ENCODE data around the gene EFHD1. TPM values are rescaled to one million over a fixed set of nuclear protein-coding genes. Genes with fewer than 3 reads are reported as not detected.

The EFHD1 gene
- total RNA-seq, 2 donors from 2014 or later: 4.0 to 4.4 TPM

DNA sequence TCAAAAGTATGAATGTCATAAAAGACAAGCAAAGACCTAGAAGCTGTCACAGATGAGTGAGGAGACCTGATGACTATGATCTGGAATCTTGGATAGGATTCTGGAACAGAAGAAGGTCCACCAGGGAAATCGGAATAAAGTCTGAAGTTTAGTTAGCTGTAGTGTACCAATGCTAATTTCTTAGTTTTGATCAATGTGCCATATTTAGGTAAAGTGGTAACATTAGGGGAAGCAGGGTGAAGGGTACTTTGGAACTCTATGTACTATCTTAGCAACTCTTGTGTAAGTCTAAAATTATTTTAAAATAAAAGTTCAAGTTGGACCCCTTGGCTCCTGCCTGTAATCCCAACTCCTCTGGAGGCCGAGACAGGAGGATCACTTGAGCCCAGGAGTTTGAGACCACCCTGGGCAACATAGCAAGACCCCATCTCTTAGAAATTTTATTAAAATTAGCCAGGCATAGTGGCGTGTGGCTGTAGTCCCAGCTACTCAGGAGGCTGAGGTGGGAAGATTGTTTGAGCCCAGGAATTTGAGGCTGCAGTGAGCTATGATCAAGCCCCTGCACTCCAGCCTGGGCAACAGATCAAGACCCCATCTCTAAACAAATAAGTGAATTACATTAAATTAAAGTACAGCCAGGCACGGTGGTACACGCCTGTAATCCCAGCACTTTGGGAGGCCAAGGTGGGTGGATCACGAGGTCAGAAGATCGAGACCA lies 35.9 kb upstream of the EFHD1 start:
- Histone ChIP-seq H3K4me3 (no peak overlapping the region), H3K27ac (no peak overlapping the region), H3K9me3 (no peaks in the 10 kb centered on the region), H3K27me3 (no peaks in the 10 kb centered on the region), H3K36me3 (replicated peaks in 1 of 2; ENCODE audit: insufficient read depth in 1 of 2, low read depth in 2 of 2) (no peaks in the 10 kb centered on the region), H3K4me1 (no peaks in the 10 kb centered on the region)
- 80 to 90% methylated on average over 7 of the region's 7 CpGs for WGBS, 2 donors
- DNase-seq (no peak), ATAC-seq (no peak)
- TF ChIP-seq, protein P1, sequence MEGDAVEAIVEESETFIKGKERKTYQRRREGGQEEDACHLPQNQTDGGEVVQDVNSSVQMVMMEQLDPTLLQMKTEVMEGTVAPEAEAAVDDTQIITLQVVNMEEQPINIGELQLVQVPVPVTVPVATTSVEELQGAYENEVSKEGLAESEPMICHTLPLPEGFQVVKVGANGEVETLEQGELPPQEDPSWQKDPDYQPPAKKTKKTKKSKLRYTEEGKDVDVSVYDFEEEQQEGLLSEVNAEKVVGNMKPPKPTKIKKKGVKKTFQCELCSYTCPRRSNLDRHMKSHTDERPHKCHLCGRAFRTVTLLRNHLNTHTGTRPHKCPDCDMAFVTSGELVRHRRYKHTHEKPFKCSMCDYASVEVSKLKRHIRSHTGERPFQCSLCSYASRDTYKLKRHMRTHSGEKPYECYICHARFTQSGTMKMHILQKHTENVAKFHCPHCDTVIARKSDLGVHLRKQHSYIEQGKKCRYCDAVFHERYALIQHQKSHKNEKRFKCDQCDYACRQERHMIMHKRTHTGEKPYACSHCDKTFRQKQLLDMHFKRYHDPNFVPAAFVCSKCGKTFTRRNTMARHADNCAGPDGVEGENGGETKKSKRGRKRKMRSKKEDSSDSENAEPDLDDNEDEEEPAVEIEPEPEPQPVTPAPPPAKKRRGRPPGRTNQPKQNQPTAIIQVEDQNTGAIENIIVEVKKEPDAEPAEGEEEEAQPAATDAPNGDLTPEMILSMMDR (IDR thresholded peaks at IDR 0.05): no peak
- TF ChIP-seq POLR2A (IDR thresholded peaks at IDR 0.05): no peak
- intact Hi-C loops (cut with DNase I): no loop called here

GRCh38 chr2:232598293-232598692 lies 35.1 kb upstream of the EFHD1 start:
- intact Hi-C loops (cut with DNase I): no loop called here

GRCh38 chr2:232600053-232600773 lies 33.2 kb upstream of the EFHD1 start:
- DNase-seq (peak in 2 of 4 donors; percentile 34 to 42), ATAC-seq (no peak)
- WGBS, 2 donors: 73 to 84% methylated on average over 12 to 17 of the region's 17 CpGs
- no peak overlapping the region for H3K4me3 ChIP-seq
- no peaks in the 10 kb centered on the region for H3K36me3 ChIP-seq (replicated peaks in 1 of 2; ENCODE audit: insufficient read depth in 1 of 2, low read depth in 2 of 2)
- no peaks in the 10 kb centered on the region for H3K27me3 ChIP-seq
- H3K4me1 ChIP-seq: no peaks in the 10 kb centered on the region
- H3K9me3 ChIP-seq: no peaks in the 10 kb centered on the region
- TF ChIP-seq, protein P1 (IDR thresholded peaks at IDR 0.05): no peak
- no peak for TF ChIP-seq POLR2A (IDR thresholded peaks at IDR 0.05)
- no peak overlapping the region for H3K27ac ChIP-seq
- intact Hi-C loops (cut with DNase I): loop anchor here (10.0 kb wide), 2 partner anchors 455 to 645 kb away; no protein-coding TSS in a partner anchor

More at GRCh38 chr2:232598293-232598692, 35.1 kb upstream of the EFHD1 start:
- Histone ChIP-seq H3K27ac (no peak overlapping the region), H3K36me3 (replicated peaks in 1 of 2; ENCODE audit: insufficient read depth in 1 of 2, low read depth in 2 of 2) (no peaks in the 10 kb centered on the region), H3K4me1 (no peaks in the 10 kb centered on the region), H3K4me3 (no peak overlapping the region), H3K27me3 (no peaks in the 10 kb centered on the region), H3K9me3 (no peaks in the 10 kb centered on the region)
- TF ChIP-seq, protein P1 (IDR thresholded peaks at IDR 0.05): no peak
- TF ChIP-seq POLR2A (IDR thresholded peaks at IDR 0.05): no peak
- WGBS, 2 donors: 89 to 95% methylated on average over 4 of the region's 4 CpGs
- no peak for DNase-seq
- no peak for ATAC-seq

DNA sequence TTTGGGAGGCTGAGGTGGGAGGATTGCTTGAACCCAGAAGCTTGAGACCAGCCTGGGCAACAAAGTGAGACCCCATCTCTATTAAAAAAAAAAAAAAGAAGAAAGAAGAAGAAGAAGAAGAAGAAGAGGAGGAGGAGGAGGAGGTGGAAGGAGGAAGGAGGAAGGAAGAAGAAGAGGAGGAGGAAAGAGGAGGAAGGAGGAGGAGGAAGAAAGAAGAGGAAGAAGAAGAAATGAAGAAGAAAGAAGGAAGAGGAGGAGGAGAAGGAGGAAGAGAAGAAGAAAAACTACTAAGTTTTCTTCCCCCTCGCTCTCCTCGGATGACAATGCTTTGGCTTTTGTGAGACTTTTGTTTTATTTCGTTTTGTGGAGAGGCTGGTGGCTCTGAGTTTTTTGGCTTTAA lies 30.1 kb upstream of the EFHD1 start:
- intact Hi-C loops (cut with DNase I): loop anchor here (10.0 kb wide), 2 partner anchors 452 to 642 kb away; no protein-coding TSS in a partner anchor
- WGBS, 2 donors: 51 to 70% methylated on average over 3 of the region's 3 CpGs
- DNase-seq: no peak

More for the DNA sequence above, 30.1 kb upstream of the EFHD1 start:
- H3K4me1 ChIP-seq: peaks cover 4% of the 10 kb centered on the region
- H3K27ac ChIP-seq: no peak overlapping the region
- H3K4me3 ChIP-seq: no peak overlapping the region
- H3K9me3 ChIP-seq: no peaks in the 10 kb centered on the region
- TF ChIP-seq, protein P1 (IDR thresholded peaks at IDR 0.05): no peak
- TF ChIP-seq POLR2A (IDR thresholded peaks at IDR 0.05): no peak
- no peaks in the 10 kb centered on the region for H3K27me3 ChIP-seq
- ATAC-seq: no peak
- H3K36me3 ChIP-seq (replicated peaks in 1 of 2; ENCODE audit: insufficient read depth in 1 of 2, low read depth in 2 of 2): no peaks in the 10 kb centered on the region

All from body of pancreas (tissue), 4 donors.